ENCODE data around the gene NECTIN3.

- TF ChIP-seq, protein P1, sequence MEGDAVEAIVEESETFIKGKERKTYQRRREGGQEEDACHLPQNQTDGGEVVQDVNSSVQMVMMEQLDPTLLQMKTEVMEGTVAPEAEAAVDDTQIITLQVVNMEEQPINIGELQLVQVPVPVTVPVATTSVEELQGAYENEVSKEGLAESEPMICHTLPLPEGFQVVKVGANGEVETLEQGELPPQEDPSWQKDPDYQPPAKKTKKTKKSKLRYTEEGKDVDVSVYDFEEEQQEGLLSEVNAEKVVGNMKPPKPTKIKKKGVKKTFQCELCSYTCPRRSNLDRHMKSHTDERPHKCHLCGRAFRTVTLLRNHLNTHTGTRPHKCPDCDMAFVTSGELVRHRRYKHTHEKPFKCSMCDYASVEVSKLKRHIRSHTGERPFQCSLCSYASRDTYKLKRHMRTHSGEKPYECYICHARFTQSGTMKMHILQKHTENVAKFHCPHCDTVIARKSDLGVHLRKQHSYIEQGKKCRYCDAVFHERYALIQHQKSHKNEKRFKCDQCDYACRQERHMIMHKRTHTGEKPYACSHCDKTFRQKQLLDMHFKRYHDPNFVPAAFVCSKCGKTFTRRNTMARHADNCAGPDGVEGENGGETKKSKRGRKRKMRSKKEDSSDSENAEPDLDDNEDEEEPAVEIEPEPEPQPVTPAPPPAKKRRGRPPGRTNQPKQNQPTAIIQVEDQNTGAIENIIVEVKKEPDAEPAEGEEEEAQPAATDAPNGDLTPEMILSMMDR (conservative IDR thresholded peaks at IDR 0.05; ENCODE audit: low read length) = no peak
- no peak for TF ChIP-seq EZH2phosphoT487 (IDR thresholded peaks at IDR 0.05; ENCODE audit: borderline replicate concordance, low read depth, low read length)
Observed at GRCh38 chr3:111069974-111070771, 1.4 kb upstream of the NECTIN3 start.
